MCF 10A (cell line): ENCODE data around the gene WNT4. TPM values are rescaled to one million over a fixed set of nuclear protein-coding genes. Genes with fewer than 3 reads are reported as not detected.
A peak's percentile ranks its signal among the peaks of the same experiment; 100 is the strongest.

Experiments used
- BruUV-seq: library from RNA; stranded (reverse); fragments of 400-500 nt; replicated peaks from 2 replicates; lab custom pipeline; 2021; lab: Mats Ljungman, UMichigan
- CTCF ChIA-PET: fragments of 300-600 bp; sonication (Branson Sonifier 250); formaldehyde crosslinking; extraction: SDS; loops from one replicate; lab custom pipeline; 2021; ENCODE audit warnings: antibody characterized with exemption, inconsistent platforms; lab: Yijun Ruan, JAX
- POLR2A ChIA-PET: fragments of 300-600, 350-650 bp; sonication (Branson Sonifier 250); formaldehyde crosslinking; extraction: SDS; loops from one replicate; lab custom pipeline; 2020; ENCODE audit warnings: antibody characterized with exemption, inconsistent platforms; lab: Yijun Ruan, JAX
- DNase-seq: peaks from one replicate; pipeline ENCODE4 v3.0.0-alpha.2; 2018; ENCODE audit not compliant: unreplicated experiment
- H3K27ac Mint-ChIP-seq: one replicate; pipeline ENCODE4 v1.8.0; 2022; ENCODE audit warnings: mild to moderate bottlenecking, low read depth, mixed read lengths; ENCODE audit not compliant: unreplicated experiment
- H3K27me3 Mint-ChIP-seq: one replicate; pipeline ENCODE4 v1.8.0; 2022; ENCODE audit warnings: mixed read lengths; ENCODE audit not compliant: insufficient read depth, unreplicated experiment
- H3K36me3 Mint-ChIP-seq: one replicate; pipeline ENCODE4 v1.8.0; 2022; ENCODE audit warnings: mild to moderate bottlenecking, moderate library complexity, mixed read lengths; ENCODE audit not compliant: insufficient read depth, unreplicated experiment
- H3K4me1 Mint-ChIP-seq: one replicate; pipeline ENCODE4 v1.8.0; 2022; ENCODE audit warnings: mixed read lengths; ENCODE audit not compliant: insufficient read depth, unreplicated experiment
- H3K4me3 Mint-ChIP-seq: one replicate; pipeline ENCODE4 v1.8.0; 2022; ENCODE audit warnings: mild to moderate bottlenecking, moderate library complexity, mixed read lengths; ENCODE audit not compliant: unreplicated experiment
- H3K9me3 Mint-ChIP-seq: one replicate; pipeline ENCODE4 v1.8.0; 2022; ENCODE audit warnings: mixed read lengths; ENCODE audit not compliant: unreplicated experiment
- CTCF ChIP-seq: fragments of 200-600 bp; IDR thresholded peaks from one replicate; pipeline ENCODE4 v1.8.0; 2022; ENCODE audit warnings: antibody characterized with exemption, mild to moderate bottlenecking; ENCODE audit not compliant: unreplicated experiment
- intact Hi-C: fragments of 100-400 bp; cut with micrococcal nuclease; formaldehyde crosslinking; loops from 2 replicates; pipeline ENCODE4 v1.14.1; 2022
- total RNA-seq: library from RNA; stranded (reverse); gene quantifications from 2 replicates; pipeline ENCODE4 v1.2.3, GENCODE V29; 2022

WNT4 gene
- total RNA-seq, 1 experiment from 2014 or later = not detected

GRCh38 chr1:22133247-22133930, 9.5 kb downstream of the WNT4 start:
- no peaks in the 10 kb centered on the region for H3K9me3 Mint-ChIP-seq
- no peaks in the 10 kb centered on the region for H3K27me3 Mint-ChIP-seq
- no TSS peak for BruUV-seq
- no peaks in the 10 kb centered on the region for H3K36me3 Mint-ChIP-seq
- peaks cover 17% of the 10 kb centered on the region for H3K4me1 Mint-ChIP-seq
- ChIA-PET POLR2A (no interaction called here), CTCF (interaction anchor here (1.2 to 4.5 kb wide), 3 partner anchors 10 to 283 kb away, joined by 3 to 30 read pairs (median 6); no protein-coding TSS in a partner anchor)
- intact Hi-C loops = loop anchor here (10.0 kb wide), 1 partner anchor 511 kb away; the partner anchor contains the start of gene C1QC
- no peak for DNase-seq
- H3K27ac Mint-ChIP-seq = no peak overlapping the region
- no peak overlapping the region for H3K4me3 Mint-ChIP-seq
- no peak for TF ChIP-seq CTCF

- Mint-ChIP-seq H3K27ac (no peak overlapping the region), H3K9me3 (no peaks in the 10 kb centered on the region), H3K27me3 (no peaks in the 10 kb centered on the region), H3K4me1 (peaks cover 10% of the 10 kb centered on the region), H3K4me3 (no peak overlapping the region), H3K36me3 (no peaks in the 10 kb centered on the region)
- CTCF ChIA-PET = interaction anchor here (0.5 to 4.5 kb wide), 13 partner anchors 9 to 284 kb away, joined by 3 to 30 read pairs (median 3); no protein-coding TSS in a partner anchor
- TF ChIP-seq CTCF = no peak
- POLR2A ChIA-PET = no interaction called here
- peak; percentile 82 for DNase-seq
- no TSS peak for BruUV-seq
- intact Hi-C loops = loop anchor here (1.0 to 10.0 kb wide), 3 partner anchors 143 to 512 kb away; partner anchors contain the start of gene C1QC
Observed at GRCh38 chr1:22132517-22133235, 10.2 kb downstream of the WNT4 start.

GRCh38 chr1:22131875-22132486, 10.9 kb downstream of the WNT4 start:
- intact Hi-C loops = loop anchor here (1.0 to 10.0 kb wide), 3 partner anchors 143 to 513 kb away; partner anchors contain the start of gene C1QC
- peaks cover 3% of the 10 kb centered on the region for H3K4me1 Mint-ChIP-seq
- H3K9me3 Mint-ChIP-seq = no peaks in the 10 kb centered on the region
- H3K27ac Mint-ChIP-seq = no peak overlapping the region
- DNase-seq = peak; percentile 61
- POLR2A ChIA-PET = no interaction called here
- CTCF ChIA-PET = interaction anchor here (0.5 to 4.5 kb wide), 14 partner anchors 10 to 1424 kb away, joined by 3 to 30 read pairs (median 3); no protein-coding TSS in a partner anchor
- H3K4me3 Mint-ChIP-seq = no peak overlapping the region
- TF ChIP-seq CTCF = peak; percentile 95
- H3K27me3 Mint-ChIP-seq = no peaks in the 10 kb centered on the region
- H3K36me3 Mint-ChIP-seq = no peaks in the 10 kb centered on the region
- no TSS peak for BruUV-seq
